ENCODE data around the gene MICALL2.
A peak's percentile ranks its signal among the peaks of the same experiment; 100 is the strongest.

MICALL2 gene

GRCh38 chr7:1503390-1503789, 44.1 kb upstream of the MICALL2 start:
- H3K4me3 ChIP-seq (ENCODE audit: low read depth, low read length), result peak overlapping the region; percentile 89
- TF ChIP-seq, protein P1, sequence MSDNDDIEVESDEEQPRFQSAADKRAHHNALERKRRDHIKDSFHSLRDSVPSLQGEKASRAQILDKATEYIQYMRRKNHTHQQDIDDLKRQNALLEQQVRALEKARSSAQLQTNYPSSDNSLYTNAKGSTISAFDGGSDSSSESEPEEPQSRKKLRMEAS (IDR thresholded peaks at IDR 0.05; ENCODE audit: low read depth, low read length), result no peak
- no peak for TF ChIP-seq CTCF (IDR thresholded peaks at IDR 0.05; ENCODE audit: low read depth, low read length)
- peak; percentile 49 for DNase-seq (ENCODE audit: low read depth)

DNA sequence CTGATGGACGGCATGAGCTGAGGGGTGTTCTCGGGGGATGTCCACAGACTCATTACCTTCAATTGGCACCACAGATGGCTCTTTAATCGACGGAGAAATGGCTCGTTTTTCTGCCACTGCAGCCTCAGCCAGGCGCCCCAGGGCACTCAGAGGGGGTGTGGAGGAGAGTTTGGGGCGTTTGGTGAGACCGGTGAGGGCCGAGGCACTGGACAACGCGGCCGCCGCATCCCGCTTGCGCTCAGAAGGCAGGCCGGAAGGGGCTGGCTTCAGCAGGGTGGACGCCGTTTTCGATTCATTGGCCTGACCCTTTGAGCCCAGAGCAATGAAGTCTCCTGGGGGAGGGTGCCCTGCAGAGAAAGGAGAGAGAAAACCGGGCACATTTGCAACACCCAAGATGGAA, 43.6 kb upstream of the MICALL2 start:
- H3K4me3 ChIP-seq (ENCODE audit: low read depth, low read length), result peak overlapping the region; percentile 89
- no peak for TF ChIP-seq MYC (IDR thresholded peaks at IDR 0.05; ENCODE audit: low read depth, low read length)
- TF ChIP-seq POLR2A (IDR thresholded peaks at IDR 0.05; ENCODE audit: extremely low read depth, insufficient read length), result no peak
- TF ChIP-seq, protein P1 (IDR thresholded peaks at IDR 0.05; ENCODE audit: low read depth, low read length), result no peak
- no peak for DNase-seq (ENCODE audit: low read depth)

- DNase-seq (ENCODE audit: low read depth), result peak; percentile 88
- peak overlapping the region; percentile 30 for H3K4me3 ChIP-seq (ENCODE audit: low read depth, low read length)
These were observed 42.4 kb upstream of the MICALL2 start for GRCh38 chr7:1501487-1502270.

DNA sequence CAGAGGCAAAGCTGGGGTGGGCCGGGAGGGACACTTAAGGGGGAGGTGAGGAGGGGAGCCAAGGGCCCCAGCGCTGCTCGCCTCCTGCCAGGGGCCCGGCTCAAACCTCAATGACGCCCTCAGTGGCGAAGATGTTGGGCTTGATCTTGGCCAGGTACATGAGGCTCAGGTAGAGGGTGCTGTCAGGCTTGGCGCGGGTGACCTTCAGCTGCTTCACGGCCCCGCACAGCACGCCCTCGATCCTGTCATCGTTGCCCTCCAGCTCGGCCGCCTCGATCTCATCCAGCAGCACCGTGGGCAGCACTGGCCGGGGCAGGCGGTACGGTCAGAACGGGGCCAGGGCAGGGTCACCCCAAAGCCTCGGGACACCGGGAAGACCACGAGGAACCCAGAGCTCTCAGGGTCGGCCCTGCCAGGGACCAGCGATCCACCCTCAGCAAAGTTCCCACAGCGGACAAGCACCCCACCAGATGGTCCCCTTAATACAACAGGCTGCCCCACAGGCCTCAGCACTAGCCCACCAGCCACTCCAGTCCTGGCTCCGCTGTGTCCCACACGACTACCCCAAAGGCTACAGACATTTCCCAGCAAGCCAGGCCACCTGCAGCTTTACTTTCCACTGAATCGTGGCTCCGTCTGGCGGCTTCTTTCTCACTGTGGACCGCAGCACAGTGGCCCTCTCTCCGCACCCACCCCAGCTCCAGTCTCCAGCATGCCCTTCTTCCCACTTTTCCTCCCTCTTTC, 41.0 kb upstream of the MICALL2 start:
- TF ChIP-seq MYC (IDR thresholded peaks at IDR 0.05; ENCODE audit: low read depth, low read length) (no peak), CTCF (IDR thresholded peaks at IDR 0.05; ENCODE audit: low read depth, low read length) (no peak), POLR2A (IDR thresholded peaks at IDR 0.05; ENCODE audit: extremely low read depth, insufficient read length) (no peak)
- TF ChIP-seq, protein P1 (IDR thresholded peaks at IDR 0.05; ENCODE audit: low read depth, low read length), result no peak
- no peak overlapping the region for H3K4me3 ChIP-seq (ENCODE audit: low read depth, low read length)
- no peak for DNase-seq (ENCODE audit: low read depth)

More at GRCh38 chr7:1501487-1502270, 42.4 kb upstream of the MICALL2 start:
- TF ChIP-seq MYC (IDR thresholded peaks at IDR 0.05; ENCODE audit: low read depth, low read length) (no peak), CTCF (IDR thresholded peaks at IDR 0.05; ENCODE audit: low read depth, low read length) (no peak), POLR2A (IDR thresholded peaks at IDR 0.05; ENCODE audit: extremely low read depth, insufficient read length) (no peak)
- TF ChIP-seq, protein P1 (IDR thresholded peaks at IDR 0.05; ENCODE audit: low read depth, low read length), result no peak

DNA sequence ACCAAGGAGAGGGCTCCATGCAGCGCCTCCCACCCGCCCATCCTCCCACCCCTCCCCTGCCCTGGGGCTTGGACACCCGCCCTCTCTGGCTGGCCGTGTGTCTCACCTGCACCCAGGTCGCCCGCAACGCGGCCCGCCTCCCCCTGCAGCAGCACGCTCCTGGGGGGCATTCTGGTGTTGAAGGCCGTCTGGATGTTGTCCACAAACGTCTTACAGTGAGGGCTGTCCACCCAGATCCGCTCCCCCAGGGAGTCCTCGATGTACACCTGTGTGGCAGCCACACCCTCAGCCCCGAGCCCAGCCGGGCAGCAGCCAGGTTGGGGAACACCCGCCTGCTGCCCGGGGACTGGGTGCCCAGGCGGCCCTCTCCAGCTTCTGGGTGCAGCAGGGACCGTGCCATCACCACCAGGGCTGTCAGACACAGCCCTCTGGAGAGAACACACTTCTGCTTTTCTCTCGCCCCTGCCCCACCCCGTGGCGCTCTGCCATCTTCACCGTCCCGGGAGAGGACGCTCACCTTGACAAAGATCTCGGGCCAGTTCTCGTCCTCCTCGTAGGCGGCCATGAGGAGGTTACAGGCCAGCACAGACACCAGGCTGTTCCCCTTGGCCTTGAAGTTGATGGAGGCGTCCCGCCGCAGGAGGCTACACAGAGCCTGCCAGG, 40.2 kb upstream of the MICALL2 start:
- TF ChIP-seq, protein P1 (IDR thresholded peaks at IDR 0.05; ENCODE audit: low read depth, low read length), result no peak
- no peak for TF ChIP-seq CTCF (IDR thresholded peaks at IDR 0.05; ENCODE audit: low read depth, low read length)
- TF ChIP-seq POLR2A (IDR thresholded peaks at IDR 0.05; ENCODE audit: extremely low read depth, insufficient read length), result no peak
- no peak for TF ChIP-seq MYC (IDR thresholded peaks at IDR 0.05; ENCODE audit: low read depth, low read length)
- no peak for DNase-seq (ENCODE audit: low read depth)
- H3K4me3 ChIP-seq (ENCODE audit: low read depth, low read length), result no peak overlapping the region

All from NB4 (cell line).